Type B pancreatic cell (in vitro differentiated cells): ENCODE results near the gene TENM4. TPM values are rescaled to one million over a fixed set of nuclear protein-coding genes. Genes with fewer than 3 reads are reported as not detected.

ENCODE experiments used
- DNase-seq: peaks from one replicate; pipeline ENCODE4 v3.0.0; 2021; ENCODE audit warnings: mixed read lengths; ENCODE audit not compliant: unreplicated experiment; ENCODE audit errors: extremely low spot score
- H3K27ac Mint-ChIP-seq: 2 replicates; pipeline ENCODE4 v1.8.0; 2021; ENCODE audit warnings: mild to moderate bottlenecking, mixed read lengths
- H3K27me3 Mint-ChIP-seq: 2 replicates; pipeline ENCODE4 v1.8.0; 2021; ENCODE audit warnings: mixed read lengths
- H3K36me3 Mint-ChIP-seq: 2 replicates; pipeline ENCODE4 v1.8.0; 2021; ENCODE audit warnings: mixed read lengths
- H3K4me1 Mint-ChIP-seq: one replicate; pipeline ENCODE4 v1.8.0; 2021; ENCODE audit warnings: mixed read lengths; ENCODE audit not compliant: unreplicated experiment
- H3K4me3 Mint-ChIP-seq: 2 replicates; pipeline ENCODE4 v1.8.0; 2021; ENCODE audit warnings: mild to moderate bottlenecking, mixed read lengths
- H3K9me3 Mint-ChIP-seq: 2 replicates; pipeline ENCODE4 v1.8.0; 2021; ENCODE audit warnings: mixed read lengths
- total RNA-seq: library from RNA; stranded (reverse); gene quantifications from 2 replicates; pipeline ENCODE4 v1.2.1, GENCODE V29; 2021; ENCODE audit warnings: low replicate concordance
- TF ChIP-seq, protein P1 (sequence below): fragments of 200-600 bp; sonication (generic); conservative IDR thresholded peaks from 2 replicates; pipeline ENCODE4 v1.5.0; 2021; ENCODE audit warnings: antibody characterized with exemption, mild to moderate bottlenecking

TENM4 gene
- total RNA-seq, 1 donor from 2014 or later, result 156 TPM

DNA sequence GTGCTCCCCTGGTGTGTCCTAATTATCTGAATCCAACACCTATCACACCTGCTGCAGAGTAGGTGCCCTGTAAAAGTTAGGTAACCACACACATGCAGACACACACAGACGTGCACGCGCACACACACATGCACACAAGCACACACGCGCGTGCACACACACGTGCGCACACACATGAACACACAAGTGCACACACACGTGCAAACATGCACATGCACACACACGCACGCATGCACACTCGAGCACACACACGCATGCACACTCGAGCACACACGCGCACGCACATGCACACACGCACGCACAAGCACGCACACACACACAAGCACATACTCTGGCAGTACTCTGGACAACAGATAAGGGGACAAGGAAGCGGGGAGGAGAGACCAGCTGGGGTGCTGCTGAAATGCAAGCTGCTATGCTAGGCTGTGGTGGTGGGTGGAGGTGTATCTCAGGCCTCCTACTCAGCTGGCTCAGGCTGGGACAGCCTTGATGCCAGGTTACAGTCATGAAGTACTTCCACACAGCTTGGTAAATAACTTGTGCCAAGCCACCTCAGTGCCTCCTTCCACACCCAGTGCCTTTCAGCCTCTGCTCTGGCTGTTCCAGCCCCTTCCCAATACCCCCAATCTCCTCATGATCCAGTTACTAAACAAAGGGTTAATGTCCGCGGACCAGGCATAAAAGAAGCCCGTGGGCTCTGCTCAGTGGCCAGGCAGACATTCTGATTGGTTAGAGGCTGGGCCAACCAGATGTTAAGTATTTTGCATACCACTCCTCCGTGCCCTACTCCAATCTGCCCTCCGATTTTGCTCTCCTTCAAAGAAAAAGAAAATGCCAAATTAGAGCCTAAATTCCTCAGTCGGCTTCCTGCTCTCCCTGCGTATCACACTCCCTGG lies 374.1 kb downstream of the TENM4 start:
- TF ChIP-seq, protein P1, sequence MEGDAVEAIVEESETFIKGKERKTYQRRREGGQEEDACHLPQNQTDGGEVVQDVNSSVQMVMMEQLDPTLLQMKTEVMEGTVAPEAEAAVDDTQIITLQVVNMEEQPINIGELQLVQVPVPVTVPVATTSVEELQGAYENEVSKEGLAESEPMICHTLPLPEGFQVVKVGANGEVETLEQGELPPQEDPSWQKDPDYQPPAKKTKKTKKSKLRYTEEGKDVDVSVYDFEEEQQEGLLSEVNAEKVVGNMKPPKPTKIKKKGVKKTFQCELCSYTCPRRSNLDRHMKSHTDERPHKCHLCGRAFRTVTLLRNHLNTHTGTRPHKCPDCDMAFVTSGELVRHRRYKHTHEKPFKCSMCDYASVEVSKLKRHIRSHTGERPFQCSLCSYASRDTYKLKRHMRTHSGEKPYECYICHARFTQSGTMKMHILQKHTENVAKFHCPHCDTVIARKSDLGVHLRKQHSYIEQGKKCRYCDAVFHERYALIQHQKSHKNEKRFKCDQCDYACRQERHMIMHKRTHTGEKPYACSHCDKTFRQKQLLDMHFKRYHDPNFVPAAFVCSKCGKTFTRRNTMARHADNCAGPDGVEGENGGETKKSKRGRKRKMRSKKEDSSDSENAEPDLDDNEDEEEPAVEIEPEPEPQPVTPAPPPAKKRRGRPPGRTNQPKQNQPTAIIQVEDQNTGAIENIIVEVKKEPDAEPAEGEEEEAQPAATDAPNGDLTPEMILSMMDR, result no peak
- H3K4me1 Mint-ChIP-seq, result peaks cover 53% of the 10 kb centered on the region
- peak overlapping the region; percentile 32 for H3K4me3 Mint-ChIP-seq
- H3K9me3 Mint-ChIP-seq, result no peaks in the 10 kb centered on the region
- no peaks in the 10 kb centered on the region for H3K27me3 Mint-ChIP-seq
- peak overlapping the region; percentile 22 for H3K27ac Mint-ChIP-seq
- no peak for DNase-seq
- H3K36me3 Mint-ChIP-seq, result peaks cover 14% of the 10 kb centered on the region

DNA sequence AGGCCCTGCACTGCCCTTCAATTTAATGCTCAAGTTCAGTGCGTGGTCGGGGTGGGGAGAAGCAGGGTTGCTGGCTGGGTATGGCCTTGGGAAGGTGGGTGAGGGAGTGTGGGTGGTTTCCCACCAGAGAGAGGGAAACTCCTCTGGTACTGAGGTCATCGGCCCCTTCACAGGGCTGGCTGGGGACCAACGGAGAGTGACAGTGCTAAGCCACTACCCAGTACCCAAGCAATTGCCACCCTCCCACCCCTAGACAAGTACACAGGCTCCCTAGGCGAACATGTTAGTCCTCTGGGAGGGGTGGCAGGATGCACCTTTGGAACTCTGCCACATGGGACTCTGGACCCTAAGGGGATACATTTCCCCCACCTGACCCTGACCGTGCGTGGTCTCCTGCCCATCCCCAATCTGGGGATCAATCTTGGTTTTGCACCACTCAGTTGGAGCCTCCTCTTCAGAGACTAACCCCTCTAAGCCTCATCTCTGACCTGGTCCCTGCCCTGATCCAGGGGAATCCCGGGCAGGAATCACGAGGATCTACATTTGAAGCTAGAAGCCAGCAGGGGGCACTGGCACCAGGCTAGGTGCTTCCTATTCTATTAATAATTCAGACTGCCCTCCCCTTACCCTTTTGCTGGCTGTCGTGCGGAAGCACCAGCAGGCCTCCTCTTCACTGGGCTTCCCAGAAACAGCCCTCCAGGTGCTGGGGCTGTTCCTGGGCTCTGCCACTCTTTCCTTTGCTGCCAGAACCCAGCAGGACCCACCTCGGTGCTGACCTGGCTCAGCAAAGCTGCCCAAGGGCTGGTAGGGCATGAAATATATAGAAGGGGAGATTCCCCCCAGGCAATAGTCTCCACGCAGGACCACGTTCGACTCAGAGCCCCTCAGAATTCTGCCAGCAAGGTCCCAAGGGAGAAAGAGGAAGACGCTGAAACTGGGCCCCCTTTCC lies 377.7 kb downstream of the TENM4 start:
- no peak overlapping the region for H3K4me3 Mint-ChIP-seq
- no peak for DNase-seq
- no peak overlapping the region for H3K27ac Mint-ChIP-seq
- H3K9me3 Mint-ChIP-seq, result no peaks in the 10 kb centered on the region
- H3K36me3 Mint-ChIP-seq, result peaks cover 4% of the 10 kb centered on the region
- no peaks in the 10 kb centered on the region for H3K27me3 Mint-ChIP-seq
- TF ChIP-seq, protein P1, result peak; percentile 71
- H3K4me1 Mint-ChIP-seq, result peaks cover 62% of the 10 kb centered on the region

DNA sequence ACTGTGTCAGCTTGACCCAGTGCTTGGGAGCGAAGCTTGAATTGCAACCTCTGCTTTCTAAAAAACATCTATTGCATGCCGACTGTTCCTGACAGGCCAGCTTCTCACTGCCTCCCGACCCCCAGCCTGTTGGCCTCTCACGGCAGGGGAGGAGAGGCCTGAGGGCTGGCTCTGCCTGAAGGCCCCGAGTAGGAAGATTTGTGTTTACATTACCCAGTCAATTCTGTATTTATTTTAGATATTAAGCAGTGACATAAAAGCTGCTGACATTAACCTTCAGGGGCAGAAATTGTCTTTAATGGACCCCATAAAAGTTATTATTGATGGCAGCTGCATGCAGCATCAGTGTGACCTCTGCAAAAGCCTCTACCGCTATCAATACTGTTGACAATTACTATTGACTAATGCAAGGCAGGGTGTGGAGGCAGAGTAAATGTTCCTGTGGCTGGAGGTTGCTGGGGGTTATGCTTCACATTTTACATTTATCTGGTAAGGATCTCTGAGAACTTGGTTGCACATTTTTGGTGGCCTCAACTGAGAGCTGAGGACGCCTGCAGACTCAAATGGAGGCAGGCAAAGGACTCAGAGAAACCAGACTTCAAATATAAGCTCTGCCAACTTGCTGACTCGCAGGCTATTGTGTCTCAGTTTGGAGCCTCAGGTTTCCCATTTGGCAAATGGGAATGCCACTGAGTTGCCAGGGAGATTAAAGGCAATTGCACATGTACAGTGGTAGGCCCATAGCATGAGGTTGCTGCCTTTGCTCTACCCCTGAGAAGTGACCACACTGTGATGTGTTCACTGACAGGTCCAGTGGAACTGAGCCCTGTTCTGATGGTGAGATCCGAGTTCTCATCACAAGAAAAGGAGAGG lies 380.5 kb downstream of the TENM4 start:
- no peaks in the 10 kb centered on the region for H3K27me3 Mint-ChIP-seq
- no peak for DNase-seq
- peaks cover 15% of the 10 kb centered on the region for H3K36me3 Mint-ChIP-seq
- H3K27ac Mint-ChIP-seq, result peak overlapping the region; percentile 35
- H3K9me3 Mint-ChIP-seq, result no peaks in the 10 kb centered on the region
- TF ChIP-seq, protein P1, result no peak
- H3K4me1 Mint-ChIP-seq, result peaks cover 60% of the 10 kb centered on the region
- peak overlapping the region; percentile 63 for H3K4me3 Mint-ChIP-seq

DNA sequence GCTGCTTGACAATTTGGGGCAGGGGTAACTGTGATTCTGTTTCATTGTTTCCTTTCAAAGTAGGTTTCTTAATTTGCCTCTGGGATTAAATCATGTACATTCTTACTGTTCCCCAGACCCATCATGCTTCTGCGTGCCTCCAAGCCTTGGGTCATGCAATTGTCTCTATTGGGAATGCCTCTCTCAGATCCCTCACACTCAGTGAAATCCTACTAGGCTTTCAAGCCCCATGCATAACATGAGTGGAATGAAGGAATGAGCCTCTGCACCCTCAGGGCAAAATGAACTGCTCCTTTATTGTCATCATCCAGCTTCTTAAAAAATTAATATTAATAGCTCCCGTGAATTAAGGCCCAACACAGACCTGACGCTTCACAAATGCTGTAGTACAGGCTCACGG lies 381.7 kb downstream of the TENM4 start:
- TF ChIP-seq, protein P1, result no peak
- Mint-ChIP-seq H3K27me3 (no peaks in the 10 kb centered on the region), H3K9me3 (no peaks in the 10 kb centered on the region), H3K4me3 (no peak overlapping the region), H3K36me3 (peaks cover 15% of the 10 kb centered on the region), H3K4me1 (peaks cover 51% of the 10 kb centered on the region), H3K27ac (no peak overlapping the region)
- no peak for DNase-seq
